Activated CD8-positive, alpha-beta memory T cell treated with anti-CD3 and anti-CD28 coated beads, Interleukin-2, amount 50 U/mL, for 48 hours (primary cell): Measurements from ENCODE around the gene CA14.
"Not testable (repeated sequence)": the region's sequence is repeated elsewhere in the genome, so short reads cannot be mapped to it uniquely, and the experiment has no call there.

Experiments
- DNase-seq: peaks from one replicate; pipeline ENCODE4 v3.0.0-alpha.2; 2020

The CA14 gene

DNA sequence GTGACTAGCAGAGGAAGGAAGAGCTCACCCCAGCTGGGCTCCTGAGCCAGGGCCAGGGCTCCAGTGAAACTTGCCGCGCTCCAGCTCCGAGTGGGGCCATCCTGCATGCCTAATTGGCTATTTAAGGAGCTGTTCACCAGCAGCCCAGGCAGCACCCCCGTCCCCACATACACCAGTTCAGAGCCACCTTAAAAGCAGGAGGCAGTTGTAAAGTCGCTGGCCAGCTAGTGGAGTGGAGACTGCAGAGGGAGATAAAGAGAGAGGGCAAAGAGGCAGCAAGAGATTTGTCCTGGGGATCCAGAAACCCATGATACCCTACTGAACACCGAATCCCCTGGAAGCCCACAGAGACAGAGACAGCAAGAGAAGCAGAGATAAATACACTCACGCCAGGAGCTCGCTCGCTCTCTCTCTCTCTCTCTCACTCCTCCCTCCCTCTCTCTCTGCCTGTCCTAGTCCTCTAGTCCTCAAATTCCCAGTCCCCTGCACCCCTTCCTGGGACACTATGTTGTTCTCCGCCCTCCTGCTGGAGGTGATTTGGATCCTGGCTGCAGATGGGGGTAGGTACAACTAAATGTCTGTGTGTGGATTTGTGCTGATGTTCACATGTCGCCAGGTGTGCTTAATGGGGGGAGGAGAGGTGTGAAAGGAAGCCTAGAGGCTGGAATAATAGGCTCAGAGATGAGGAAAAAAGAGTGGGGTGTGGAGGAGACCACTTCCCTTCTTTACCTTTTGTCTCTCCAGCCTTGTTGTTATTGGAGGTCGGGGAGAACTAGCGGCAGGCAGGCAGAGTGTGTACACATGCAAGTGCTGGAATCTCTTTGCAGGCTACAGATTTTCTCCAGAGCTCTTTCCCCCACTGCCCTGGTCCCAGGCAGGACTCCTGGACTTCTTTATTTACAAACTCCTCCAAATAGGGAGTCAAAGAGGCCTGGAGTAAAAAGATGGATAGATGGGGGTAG is at the start of gene CA14:
Gene CA14 (plus strand): TSS at position 151 of the 962 bp plus-strand sequence. CDS start 355 bp downstream, at position 506.
- no peak for DNase-seq

DNA sequence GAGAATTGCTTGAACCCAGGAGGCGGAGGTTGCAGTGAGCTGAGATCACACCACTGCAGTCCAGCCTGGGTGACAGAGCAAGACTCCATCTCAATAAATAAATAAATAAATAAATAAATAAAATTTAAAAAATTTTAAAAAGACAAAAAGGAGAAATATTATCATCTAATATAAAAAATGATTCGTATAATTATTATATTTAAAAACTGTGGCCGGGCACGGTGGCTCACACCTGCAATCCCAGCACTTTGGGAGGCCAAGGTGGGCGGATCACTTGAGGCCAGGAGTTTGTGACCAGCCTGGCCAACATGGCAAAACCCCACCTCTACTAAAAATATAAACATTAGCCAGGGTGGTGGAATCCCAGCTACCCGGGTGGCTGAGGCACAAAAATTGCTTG is 49.1 kb upstream of the CA14 start:
- DNase-seq: not testable (repeated sequence)

DNA sequence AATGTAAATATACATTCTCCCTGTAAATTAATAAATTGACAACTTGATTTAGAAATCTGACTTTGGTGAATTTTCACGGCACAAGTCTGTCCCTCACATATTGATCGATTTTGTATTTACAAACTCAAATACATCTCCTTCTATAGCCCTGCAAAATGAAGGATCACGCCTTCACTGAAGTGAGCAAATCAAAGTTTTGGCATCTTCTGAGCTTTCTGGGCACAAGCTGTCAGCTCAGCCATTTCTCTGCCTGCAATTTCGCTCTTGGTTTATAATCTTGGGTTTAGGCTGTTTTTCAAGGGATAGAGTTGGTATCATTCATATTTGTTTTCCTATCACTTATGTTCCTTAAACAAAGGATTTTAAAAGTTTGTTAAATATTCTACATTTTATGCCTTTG is 47.5 kb upstream of the CA14 start:
- DNase-seq: no peak

DNA sequence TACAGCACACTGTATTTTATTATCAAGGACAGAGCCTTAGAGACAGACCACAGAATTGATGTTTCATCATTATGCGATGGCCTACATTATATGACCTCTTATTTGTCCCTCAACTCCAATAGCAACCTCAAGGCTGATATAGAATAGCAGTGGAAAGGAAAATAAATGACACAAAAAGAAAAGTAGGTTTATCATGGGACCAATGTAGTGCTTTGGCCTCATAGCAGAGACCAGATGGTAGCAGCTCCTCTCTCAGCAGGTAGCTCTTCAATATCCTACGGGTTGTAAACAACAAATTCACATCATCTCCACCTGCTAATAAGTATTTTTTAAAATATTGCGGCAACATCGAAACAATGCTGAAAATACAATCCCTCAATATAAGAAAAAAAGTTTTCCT is 46.9 kb upstream of the CA14 start:
- DNase-seq: no peak

DNA sequence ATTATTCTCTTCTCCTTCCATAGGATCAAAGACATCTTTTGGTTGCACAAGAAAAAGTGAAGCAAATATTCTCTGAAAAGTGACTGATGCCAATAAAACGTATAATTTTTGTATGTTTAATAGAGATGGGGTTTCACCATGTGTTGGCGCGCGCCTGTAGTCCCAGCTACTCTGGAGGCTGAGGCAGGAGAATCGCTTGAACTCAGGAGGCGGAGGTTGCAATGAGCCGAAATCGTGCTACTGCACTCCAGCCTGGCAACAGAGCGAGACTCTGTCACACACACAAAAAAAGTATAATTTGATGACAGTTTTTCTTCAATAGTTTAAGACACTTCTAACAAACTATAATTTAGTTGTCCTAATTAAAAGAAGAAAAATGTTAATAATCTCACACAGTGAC is 45.5 kb upstream of the CA14 start:
- no peak for DNase-seq

DNA sequence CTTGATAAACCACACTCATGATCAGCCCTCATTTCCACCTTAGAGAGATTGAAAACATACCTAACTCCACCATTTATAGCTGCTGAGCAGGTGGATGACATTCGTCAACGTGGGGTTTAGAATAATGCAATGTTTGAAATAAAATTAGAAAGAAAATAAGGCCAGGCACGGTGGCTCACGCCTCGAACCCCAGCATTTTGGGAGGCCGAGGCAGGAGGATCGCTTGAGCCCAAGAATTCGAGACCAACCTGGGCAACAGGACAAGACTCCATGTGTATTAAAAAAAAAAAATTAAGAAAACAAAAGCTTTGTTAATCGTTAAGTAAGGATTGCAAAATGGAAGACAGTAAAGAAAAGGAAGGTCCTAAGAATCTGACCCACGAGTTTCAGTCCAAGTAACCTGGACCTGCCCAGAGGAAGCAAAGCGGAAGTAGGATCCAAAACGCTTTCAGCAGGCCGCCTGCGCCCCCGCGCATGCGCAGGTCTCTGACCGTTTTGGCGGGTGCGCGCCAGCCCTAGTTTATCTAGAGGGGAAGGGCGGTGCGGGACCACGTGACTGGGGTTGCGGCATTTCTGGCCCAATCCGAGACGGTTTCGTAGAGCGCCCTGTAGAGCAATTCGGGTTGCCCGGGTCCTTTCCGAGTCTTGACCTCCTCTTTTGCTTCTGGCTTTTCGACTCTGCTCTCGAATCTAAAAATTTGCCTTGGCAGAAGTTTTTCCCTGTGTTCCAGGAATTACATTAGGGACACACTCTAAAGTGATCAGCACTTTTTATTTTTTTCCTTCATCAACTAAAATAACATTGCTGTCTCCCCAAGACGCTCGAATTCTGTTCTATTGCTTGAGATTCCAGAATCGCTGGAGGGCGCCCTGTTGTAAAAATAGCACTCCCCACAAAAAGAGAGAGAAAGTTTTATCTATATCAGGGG is 44.1 kb upstream of the CA14 start:
- DNase-seq: peak; percentile 92

DNA sequence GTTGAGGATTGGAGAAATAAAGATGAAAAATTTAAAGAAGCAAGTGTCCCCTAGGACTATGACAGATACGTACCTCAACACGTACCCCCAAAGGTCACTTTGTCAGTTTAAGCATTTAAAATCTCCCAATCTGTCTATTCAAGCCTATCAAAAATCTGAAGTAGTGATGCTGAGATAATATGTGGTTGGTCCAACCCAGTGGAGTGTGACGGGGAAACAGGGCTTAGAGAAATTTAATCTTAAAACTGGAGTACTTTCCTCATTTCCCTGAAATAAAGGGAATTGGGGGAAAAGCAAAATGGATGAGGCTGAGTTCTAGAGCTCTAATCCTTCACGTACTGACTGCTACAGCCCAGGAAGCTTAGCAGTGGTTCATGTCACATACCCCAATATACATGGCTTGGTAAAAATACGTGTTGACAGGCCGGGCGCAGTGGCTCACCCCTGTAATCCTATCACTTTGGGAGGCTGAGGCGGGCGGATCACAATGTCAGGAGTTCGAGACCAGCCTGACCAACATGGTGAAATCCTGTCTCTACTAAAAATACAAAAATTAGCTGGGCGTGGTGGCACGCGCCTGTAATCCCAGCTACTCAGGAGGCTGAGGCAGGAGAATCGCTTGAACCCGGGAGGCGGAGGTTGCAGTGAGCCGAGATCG is 43.3 kb upstream of the CA14 start:
- DNase-seq: not testable (repeated sequence)

DNA sequence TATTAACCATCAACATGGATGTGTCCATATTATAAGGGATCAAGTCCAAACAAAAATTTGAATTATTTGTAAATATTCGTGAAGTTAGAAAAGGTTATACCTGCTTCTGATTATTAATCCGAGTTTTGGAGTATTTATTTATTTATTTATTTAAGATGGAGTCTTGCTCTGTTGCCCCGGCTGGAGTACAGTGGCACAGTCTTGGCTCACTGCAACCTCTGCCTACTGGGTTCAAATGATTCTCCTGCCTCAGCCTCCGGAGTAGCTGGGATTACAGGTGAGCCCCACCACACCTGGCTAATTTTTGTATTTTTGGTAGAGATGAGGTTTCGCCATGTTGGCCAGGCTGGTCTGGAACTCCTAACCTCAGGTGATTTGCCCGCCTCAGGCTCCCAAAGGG is 41.7 kb upstream of the CA14 start:
- DNase-seq: not testable (repeated sequence)

DNA sequence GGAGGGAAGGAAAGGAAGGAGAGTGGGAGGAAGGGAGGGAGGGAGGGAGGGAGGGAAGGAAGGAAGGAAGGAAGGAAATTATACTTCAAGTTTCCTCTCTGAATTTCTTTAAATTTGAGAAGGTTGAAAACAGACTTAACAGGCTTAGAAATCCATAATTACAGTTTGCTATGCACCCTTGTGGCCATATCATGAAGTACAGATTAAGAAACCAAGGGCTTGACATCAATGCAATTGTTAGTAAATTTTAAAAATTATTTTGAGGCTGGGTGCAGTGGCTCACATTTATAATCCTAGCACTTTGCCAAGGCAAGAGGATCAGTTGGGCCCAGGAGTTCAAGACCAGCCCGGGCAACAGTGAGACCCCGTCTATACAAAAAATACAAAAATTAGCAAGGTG is 36.0 kb upstream of the CA14 start:
- DNase-seq: no peak

DNA sequence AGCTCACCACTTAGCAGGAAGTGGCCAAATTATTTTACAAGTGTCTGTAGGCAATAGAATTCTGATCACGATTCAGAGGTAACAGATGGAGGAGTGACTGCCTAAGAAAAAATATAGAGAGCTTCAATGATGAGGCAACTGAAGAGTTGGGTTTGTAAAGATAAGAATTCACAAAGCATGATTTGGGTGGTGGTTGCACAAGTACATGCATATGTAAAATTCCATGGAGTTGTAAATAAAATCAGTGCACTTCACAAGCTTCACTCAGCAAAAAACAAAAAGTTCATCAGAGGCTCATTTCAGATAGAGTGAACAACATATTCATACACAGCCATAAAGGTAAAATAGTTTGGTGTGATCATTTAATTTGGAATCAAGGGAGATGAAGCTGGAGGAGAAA is 32.6 kb upstream of the CA14 start:
- DNase-seq: no peak

DNA sequence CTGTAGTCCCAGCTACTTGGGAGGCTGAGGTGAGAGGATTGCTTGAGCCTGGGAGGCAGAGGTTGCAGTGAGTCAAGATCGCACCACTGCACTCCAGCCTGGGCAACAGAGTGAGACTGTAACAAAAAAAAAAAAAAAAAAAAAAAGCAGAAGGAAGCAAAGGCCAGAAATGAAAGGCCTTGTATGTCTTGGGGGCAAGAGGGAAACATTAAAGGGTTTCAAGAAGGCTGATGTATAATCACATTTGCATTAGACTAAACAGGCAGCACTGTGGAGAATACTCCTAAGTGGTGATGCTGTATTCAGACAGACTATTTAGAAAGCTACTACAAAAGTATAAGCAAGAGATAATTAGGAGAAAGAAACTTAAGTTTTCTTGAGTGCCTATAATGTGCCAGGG is 32.0 kb upstream of the CA14 start:
- no peak for DNase-seq

DNA sequence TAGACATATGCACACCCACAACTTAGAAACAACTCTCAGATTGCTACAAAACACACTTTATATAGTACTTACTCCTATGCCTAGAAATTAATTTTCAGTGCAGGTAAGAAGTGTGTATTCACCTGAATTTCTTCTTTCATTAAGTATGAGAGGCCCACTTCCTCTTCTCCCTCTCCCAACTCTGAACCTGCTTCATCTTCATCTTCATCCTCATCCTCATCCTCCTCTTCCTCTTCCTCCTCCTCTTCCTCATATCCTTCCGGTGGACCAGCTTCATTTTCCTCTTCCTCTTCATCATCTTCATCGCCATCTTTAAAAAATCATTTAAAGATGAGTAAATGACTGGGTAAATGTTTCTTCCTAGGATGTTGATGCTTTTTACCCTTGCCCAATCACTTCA is 31.1 kb upstream of the CA14 start:
- no peak for DNase-seq

DNA sequence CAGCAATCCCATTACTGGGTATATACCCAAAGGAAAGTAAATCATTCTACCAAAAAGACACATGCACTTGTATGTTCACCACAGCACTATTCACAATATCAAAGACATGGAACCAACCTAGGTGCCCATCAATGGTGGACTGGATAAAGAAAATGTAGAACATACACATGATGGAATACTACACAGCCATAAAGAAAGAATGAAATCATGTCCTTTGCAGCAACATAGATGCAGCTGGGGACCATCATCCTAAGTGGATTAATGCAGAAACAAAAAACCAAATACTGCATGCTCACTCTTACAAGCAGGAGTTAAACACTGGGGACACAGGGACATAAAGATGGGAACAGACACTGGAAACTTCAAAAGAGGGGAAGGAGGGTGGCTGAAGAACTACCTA is 30.3 kb upstream of the CA14 start:
- DNase-seq: no peak

DNA sequence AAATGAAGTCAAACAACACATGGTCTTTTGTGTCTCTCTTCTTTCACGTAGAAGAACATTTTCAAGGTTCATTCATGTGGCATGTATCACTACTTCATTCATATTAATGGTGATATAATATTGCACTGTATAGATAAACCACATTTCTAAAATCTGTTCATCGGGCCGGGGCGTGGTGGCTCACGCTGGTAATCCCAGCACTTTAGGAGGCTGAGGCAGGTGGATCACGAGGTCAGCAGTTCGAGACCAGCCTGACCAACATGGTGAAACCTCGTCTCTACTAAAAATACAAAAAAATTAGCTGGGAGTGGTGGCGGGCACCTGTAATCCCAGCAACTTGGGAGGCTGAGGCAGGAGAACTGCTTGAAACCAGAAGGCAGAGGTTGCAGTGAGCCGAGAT is 29.3 kb upstream of the CA14 start:
- not testable (repeated sequence) for DNase-seq

DNA sequence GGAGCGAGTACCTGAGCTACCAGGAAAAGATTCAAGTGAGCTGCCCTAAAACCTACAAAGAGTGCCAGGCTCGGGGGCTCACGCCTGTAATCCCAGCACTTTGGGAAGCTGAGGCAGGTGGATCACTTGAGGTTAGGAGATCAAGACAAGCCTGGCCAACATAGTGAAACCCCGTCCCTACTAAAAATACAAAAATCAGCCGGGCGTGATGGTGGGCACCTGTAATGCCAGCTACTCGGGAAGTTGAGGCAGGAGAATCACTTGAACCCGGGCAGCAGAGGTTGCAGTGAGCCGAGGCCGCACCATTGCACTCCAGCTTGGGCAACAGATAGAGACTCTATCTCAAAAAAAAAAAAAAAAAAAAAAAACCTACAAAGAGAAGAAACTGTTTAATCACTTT is 24.7 kb upstream of the CA14 start:
- not testable (repeated sequence) for DNase-seq

DNA sequence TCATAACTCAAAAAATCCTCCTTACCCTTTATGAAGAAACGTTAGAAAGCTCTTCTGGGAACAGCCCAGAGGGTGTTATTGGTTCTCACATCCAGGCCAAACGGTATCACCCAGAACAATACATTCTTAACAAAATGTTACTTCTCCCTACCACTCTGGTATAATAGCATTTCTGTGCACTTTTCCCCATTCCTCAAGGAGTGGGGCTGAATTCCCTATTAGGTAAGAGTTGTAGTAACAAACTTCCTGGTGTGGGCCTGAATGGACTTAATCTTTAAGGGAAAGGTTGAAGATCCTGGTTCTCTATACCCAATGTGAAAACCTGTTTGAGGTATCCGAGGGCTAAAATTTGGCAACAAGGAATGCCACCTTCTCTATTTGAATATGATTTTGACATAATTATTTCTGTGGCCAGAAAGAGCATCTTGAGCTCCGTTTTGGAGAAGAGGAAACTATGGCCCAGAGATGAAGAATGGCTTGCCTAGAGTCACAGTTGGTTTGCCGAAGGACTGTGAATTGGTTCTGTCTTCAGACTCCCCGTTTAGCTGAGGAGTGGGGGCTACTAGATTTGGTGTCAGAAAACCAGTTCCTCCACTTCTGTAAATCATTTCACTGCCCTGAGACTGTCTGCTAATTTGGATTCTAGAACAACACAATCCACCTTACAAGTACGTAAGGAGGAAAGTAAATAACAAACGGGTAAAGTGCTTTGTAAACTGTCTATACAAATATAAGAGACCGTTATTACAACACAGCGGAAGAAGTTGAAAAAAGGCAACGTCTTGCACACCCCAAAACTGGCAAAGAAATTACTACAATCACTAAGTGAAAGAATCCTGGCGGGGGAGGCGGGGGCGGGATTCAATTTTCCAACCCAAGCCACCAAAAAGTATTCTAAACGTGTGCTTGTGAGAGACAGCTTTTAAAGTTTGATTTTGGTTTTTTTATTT is 23.9 kb upstream of the CA14 start:
- no peak for DNase-seq

DNA sequence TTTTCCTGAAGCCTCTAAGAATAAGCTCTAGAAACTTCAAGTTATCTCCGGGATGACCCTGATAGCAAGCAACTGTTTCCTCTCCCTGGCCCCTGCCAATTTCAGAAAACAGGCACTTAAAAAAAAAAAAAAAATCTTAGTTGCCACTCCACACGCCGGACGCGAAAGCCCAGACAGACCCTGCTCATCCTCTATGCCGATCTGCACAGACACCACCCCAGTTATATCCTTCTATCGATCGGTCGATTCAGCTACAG is 23.3 kb upstream of the CA14 start:
- no peak for DNase-seq

DNA sequence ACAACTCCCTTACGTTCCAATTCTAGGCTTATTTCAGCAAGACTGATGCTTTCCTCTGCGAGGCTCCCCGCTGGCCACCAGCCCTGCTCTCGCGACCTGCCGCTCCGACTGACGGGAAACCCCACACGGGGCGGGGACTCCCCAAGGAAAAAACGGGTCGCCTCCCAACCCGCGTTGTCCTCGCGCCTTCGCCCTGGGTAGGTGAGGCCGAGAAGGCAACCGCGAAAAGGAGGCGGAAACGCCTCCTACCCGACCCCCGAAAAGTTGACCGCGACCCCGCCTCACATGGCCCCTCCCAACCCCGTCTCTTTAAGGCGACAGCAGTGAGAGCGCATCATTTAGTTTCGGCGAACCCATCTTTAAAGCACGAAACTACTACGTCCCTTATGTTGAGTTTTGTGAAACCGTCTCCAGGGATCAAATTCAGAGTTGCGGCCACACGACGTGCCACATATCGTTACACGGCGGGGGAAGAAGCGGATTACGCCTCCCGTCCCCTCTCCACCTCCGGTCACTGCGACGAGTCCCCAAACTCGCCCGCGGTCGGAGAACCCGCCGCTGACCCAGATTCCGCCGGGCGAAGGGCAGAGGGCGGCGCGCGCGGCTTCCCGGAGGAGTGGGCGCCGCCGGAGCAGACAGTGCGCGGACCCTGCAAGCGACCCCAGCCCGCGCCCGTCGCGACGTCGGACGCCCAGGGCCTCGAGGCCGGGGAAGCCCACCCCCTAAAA is 22.8 kb upstream of the CA14 start:
- peak; percentile 94 for DNase-seq

DNA sequence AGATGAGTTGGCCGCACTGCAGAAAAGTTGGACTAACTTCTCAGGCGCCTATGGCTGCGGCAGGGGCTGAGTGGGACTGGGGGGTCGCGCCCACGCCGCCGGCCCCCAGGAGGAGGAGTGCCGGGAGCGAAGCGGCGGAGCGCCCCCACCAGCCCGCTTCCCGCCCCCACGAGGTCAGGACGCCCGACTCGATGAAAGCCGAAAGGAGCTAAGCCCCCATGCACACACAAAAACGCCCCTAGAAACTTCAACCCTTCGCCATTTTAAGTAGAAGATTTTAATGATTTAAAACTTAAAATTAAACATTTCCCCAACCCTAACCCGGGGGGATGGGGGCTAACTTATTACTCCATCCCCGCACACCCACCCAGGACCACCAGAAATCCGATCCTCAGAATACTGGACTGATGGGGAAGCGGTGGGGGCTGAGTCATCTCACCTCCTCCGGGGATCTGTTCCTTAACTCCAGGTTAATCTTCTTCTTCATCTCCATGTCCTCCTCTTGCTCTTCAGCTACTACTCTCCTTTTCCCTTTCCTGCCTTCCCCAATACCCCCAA is 22.2 kb upstream of the CA14 start:
- DNase-seq: peak; percentile 76

DNA sequence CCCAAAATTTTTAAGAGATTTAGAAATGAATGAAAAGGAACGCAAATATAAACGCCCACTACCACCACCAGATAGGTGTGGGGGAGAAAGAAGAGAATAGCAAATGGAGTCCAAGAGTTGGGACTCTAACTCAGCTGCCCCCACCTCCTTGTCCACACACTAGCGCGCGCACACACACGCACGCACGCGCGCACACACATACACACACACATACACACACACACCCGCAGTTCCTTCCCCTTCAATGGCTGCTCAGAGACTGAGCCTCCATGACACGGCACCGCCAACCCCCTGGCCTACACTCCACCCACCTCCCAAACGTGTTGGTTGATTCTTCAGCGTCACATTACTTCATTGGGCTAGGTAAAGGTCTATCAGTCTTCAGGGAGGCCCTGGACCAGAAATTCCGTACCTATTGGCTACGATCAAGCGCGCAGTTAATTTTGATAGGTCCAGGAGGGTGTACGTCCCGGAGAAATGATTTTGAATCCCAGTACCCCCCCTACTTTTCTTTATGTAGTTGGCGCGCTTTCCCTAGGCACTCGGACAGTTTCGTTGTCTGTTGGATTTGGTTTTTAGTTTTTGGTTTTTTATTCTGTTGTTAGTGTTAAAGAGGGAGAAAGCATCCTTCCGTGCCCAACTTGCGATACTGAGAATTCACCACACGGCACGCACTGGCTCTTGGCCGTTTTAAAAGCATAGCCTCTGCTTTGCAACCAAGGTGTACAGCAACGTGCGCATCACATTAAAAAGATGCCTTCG is 21.5 kb upstream of the CA14 start, which contains the start of gene ANP32E:
Gene ANP32E (minus strand): TSS at position 261 of the 762 bp plus-strand sequence. CDS start 326 bp downstream, outside the sequence.
- peak; percentile 90 for DNase-seq
